GM19324 (cell line): ENCODE results near the gene FAM9A.
"Not testable (repeated sequence)": the region's sequence is repeated elsewhere in the genome, so short reads cannot be mapped to it uniquely, and the experiment has no call there.

ENCODE experiments used
- ATAC-seq: cut with Tn5 transposase; IDR thresholded peaks from one replicate; pipeline ENCODE4 v1.9.1; 2021; ENCODE audit warnings: mild to moderate bottlenecking, moderate library complexity; ENCODE audit not compliant: unreplicated experiment, low FRiP score

The FAM9A gene

GRCh38 chrX:8805974-8806373, 4.8 kb upstream of the FAM9A start:
- ATAC-seq: no peak

GRCh38 chrX:8805046-8805445, 3.9 kb upstream of the FAM9A start:
- no peak for ATAC-seq

- no peak for ATAC-seq
These were observed 2.1 kb upstream of the FAM9A start for GRCh38 chrX:8803326-8803725.

GRCh38 chrX:8800351-8800750, 832 bp downstream of the FAM9A start:
- ATAC-seq: not testable (repeated sequence)

GRCh38 chrX:8799281-8799680, 1.9 kb downstream of the FAM9A start:
- ATAC-seq: not testable (repeated sequence)

GRCh38 chrX:8798702-8799101, 2.5 kb downstream of the FAM9A start:
- ATAC-seq: not testable (repeated sequence)

- ATAC-seq: not testable (repeated sequence)
These were observed 14.1 kb downstream of the FAM9A start for GRCh38 chrX:8787119-8787518.

- ATAC-seq: no peak
These were observed 17.0 kb downstream of the FAM9A start for GRCh38 chrX:8784162-8784561.

GRCh38 chrX:8783714-8784098, 17.5 kb downstream of the FAM9A start:
- no peak for ATAC-seq

- ATAC-seq: no peak
These were observed 18.0 kb downstream of the FAM9A start for GRCh38 chrX:8783097-8783713.

GRCh38 chrX:8782595-8782994, 18.6 kb downstream of the FAM9A start:
- ATAC-seq: no peak

GRCh38 chrX:8781921-8782320, 19.3 kb downstream of the FAM9A start:
- not testable (repeated sequence) for ATAC-seq

GRCh38 chrX:8773117-8773516, 28.1 kb downstream of the FAM9A start:
- no peak for ATAC-seq

- no peak for ATAC-seq
These were observed 41.2 kb downstream of the FAM9A start for GRCh38 chrX:8760021-8760420.

- ATAC-seq: not testable (repeated sequence)
These were observed 42.5 kb downstream of the FAM9A start for GRCh38 chrX:8758706-8759105.

GRCh38 chrX:8757609-8758389, 43.4 kb downstream of the FAM9A start:
- ATAC-seq: not testable (repeated sequence)

- ATAC-seq: no peak
These were observed 45.4 kb downstream of the FAM9A start for GRCh38 chrX:8755813-8756212.

GRCh38 chrX:8755116-8755515, 46.1 kb downstream of the FAM9A start:
- ATAC-seq: no peak

- no peak for ATAC-seq
These were observed 51.5 kb downstream of the FAM9A start for GRCh38 chrX:8749697-8750096.

- no peak for ATAC-seq
These were observed 52.3 kb downstream of the FAM9A start for GRCh38 chrX:8748855-8749254.

GRCh38 chrX:8743126-8743732, 58.0 kb downstream of the FAM9A start:
- ATAC-seq: no peak

- no peak for ATAC-seq
These were observed 59.2 kb downstream of the FAM9A start for GRCh38 chrX:8741981-8742380.
